NT2/D1 (cell line): ENCODE data around the gene IL1RL1.

Experiments
- DNase-seq: peaks from one replicate; pipeline ENCODE4 v3.0.0-alpha.2; 2011; ENCODE audit warnings: low read depth, low spot score
- H3K27me3 ChIP-seq: 2 replicates; pipeline ENCODE4 v1.6.0; 2011; ENCODE audit warnings: mild to moderate bottlenecking; ENCODE audit not compliant: insufficient read length, insufficient read depth
- H3K36me3 ChIP-seq: 2 replicates; pipeline ENCODE4 v1.6.1; 2011; ENCODE audit warnings: mild to moderate bottlenecking, low read length, mixed read lengths; ENCODE audit not compliant: insufficient read depth, insufficient read length
- H3K4me1 ChIP-seq: 2 replicates; pipeline ENCODE4 v1.5.1; 2011; ENCODE audit not compliant: insufficient read depth, insufficient read length
- H3K4me3 ChIP-seq: 2 replicates; pipeline ENCODE4 v1.5.1; 2011; ENCODE audit warnings: low read depth; ENCODE audit not compliant: insufficient read length
- H3K9ac ChIP-seq: 2 replicates; pipeline ENCODE4 v1.6.0; 2011; ENCODE audit warnings: low read depth; ENCODE audit not compliant: insufficient read length
- H3K9me3 ChIP-seq: 2 replicates; pipeline ENCODE4 v1.5.1; 2011; ENCODE audit warnings: mild to moderate bottlenecking, low read length; ENCODE audit not compliant: insufficient read depth
- SUZ12 ChIP-seq: IDR thresholded peaks from 2 replicates; pipeline ENCODE4 v1.6.1; 2011; ENCODE audit not compliant: insufficient read length, insufficient read depth; ENCODE audit errors: extremely low read depth
- YY1 ChIP-seq: IDR thresholded peaks from 2 replicates; pipeline ENCODE4 v1.6.1; 2011; ENCODE audit not compliant: insufficient read length, insufficient read depth
- ZNF274 ChIP-seq: IDR thresholded peaks from 2 replicates; pipeline ENCODE4 v1.6.1; 2011; ENCODE audit warnings: mild to moderate bottlenecking, low read depth, low read length

IL1RL1 gene

GRCh38 chr2:102271844-102272243, 39.5 kb upstream of the IL1RL1 start:
- no peak for TF ChIP-seq SUZ12
- no peak for TF ChIP-seq ZNF274
- TF ChIP-seq YY1 = no peak
- no peaks in the 10 kb centered on the region for H3K36me3 ChIP-seq
- no peaks in the 10 kb centered on the region for H3K27me3 ChIP-seq
- no peak overlapping the region for H3K9ac ChIP-seq
- H3K9me3 ChIP-seq = peaks cover 6% of the 10 kb centered on the region; the same call in 1 of the 2 replicates
- DNase-seq = no peak
- H3K4me3 ChIP-seq = no peak overlapping the region
- no peaks in the 10 kb centered on the region for H3K4me1 ChIP-seq

- Histone ChIP-seq H3K9ac (no peak overlapping the region), H3K36me3 (no peaks in the 10 kb centered on the region), H3K4me1 (no peaks in the 10 kb centered on the region), H3K27me3 (no peaks in the 10 kb centered on the region), H3K9me3 (peaks cover 6% of the 10 kb centered on the region; the same call in 1 of the 2 replicates), H3K4me3 (no peak overlapping the region)
- DNase-seq = no peak
- TF ChIP-seq ZNF274 = no peak
- no peak for TF ChIP-seq YY1
- no peak for TF ChIP-seq SUZ12
Observed at GRCh38 chr2:102273619-102274211, 37.6 kb upstream of the IL1RL1 start.

- TF ChIP-seq YY1 (no peak), ZNF274 (no peak)
- Histone ChIP-seq H3K4me3 (no peak overlapping the region), H3K27me3 (no peaks in the 10 kb centered on the region), H3K9me3 (peaks cover 6% of the 10 kb centered on the region; the same call in 1 of the 2 replicates), H3K4me1 (no peaks in the 10 kb centered on the region), H3K9ac (no peak overlapping the region), H3K36me3 (no peaks in the 10 kb centered on the region)
- no peak for DNase-seq
Observed at GRCh38 chr2:102276549-102277201, 34.7 kb upstream of the IL1RL1 start.

- Histone ChIP-seq H3K36me3 (no peaks in the 10 kb centered on the region), H3K4me3 (no peak overlapping the region)
- no peak for DNase-seq
Observed at GRCh38 chr2:102277202-102277700, 34.1 kb upstream of the IL1RL1 start.

GRCh38 chr2:102278720-102279390, 32.5 kb upstream of the IL1RL1 start:
- no peaks in the 10 kb centered on the region for H3K27me3 ChIP-seq
- no peak for DNase-seq
- H3K9me3 ChIP-seq = peaks cover 6% of the 10 kb centered on the region; the same call in 1 of the 2 replicates
- no peak overlapping the region for H3K4me3 ChIP-seq
- H3K9ac ChIP-seq = no peak overlapping the region
- TF ChIP-seq YY1 (no peak), ZNF274 (no peak), SUZ12 (no peak)
- H3K36me3 ChIP-seq = no peaks in the 10 kb centered on the region
- H3K4me1 ChIP-seq = no peaks in the 10 kb centered on the region

More at GRCh38 chr2:102277202-102277700, 34.1 kb upstream of the IL1RL1 start:
- no peaks in the 10 kb centered on the region for H3K27me3 ChIP-seq
- H3K4me1 ChIP-seq = no peaks in the 10 kb centered on the region
- peaks cover 6% of the 10 kb centered on the region; the same call in 1 of the 2 replicates for H3K9me3 ChIP-seq
- no peak overlapping the region for H3K9ac ChIP-seq
- TF ChIP-seq YY1 (no peak), ZNF274 (no peak), SUZ12 (no peak)

- Histone ChIP-seq H3K27me3 (no peaks in the 10 kb centered on the region), H3K36me3 (no peaks in the 10 kb centered on the region), H3K9me3 (peaks cover 6% of the 10 kb centered on the region; the same call in 1 of the 2 replicates), H3K9ac (no peak overlapping the region), H3K4me3 (no peak overlapping the region), H3K4me1 (no peaks in the 10 kb centered on the region)
- TF ChIP-seq ZNF274 (no peak), SUZ12 (no peak), YY1 (no peak)
- no peak for DNase-seq
Observed at GRCh38 chr2:102279391-102279735, 32.0 kb upstream of the IL1RL1 start.

GRCh38 chr2:102282678-102283091, 28.7 kb upstream of the IL1RL1 start:
- Histone ChIP-seq H3K4me3 (no peak overlapping the region), H3K9ac (no peak overlapping the region), H3K27me3 (no peaks in the 10 kb centered on the region), H3K4me1 (no peaks in the 10 kb centered on the region), H3K9me3 (no peaks in the 10 kb centered on the region), H3K36me3 (no peaks in the 10 kb centered on the region)
- DNase-seq = no peak
- no peak for TF ChIP-seq ZNF274
- TF ChIP-seq YY1 = no peak
- TF ChIP-seq SUZ12 = no peak
